ENCODE measurements around the gene FAM200C. TPM values are rescaled to one million over a fixed set of nuclear protein-coding genes. Genes with fewer than 3 reads are reported as not detected.

FAM200C gene
- total and polyA plus RNA-seq, 9 of the 15 experiments (the other 6 are each of a cell fraction or from before 2014, with no cell fraction given): 1.3 to 7.0 (median 1.8) TPM

GRCh38 chr5:160427607-160428006 lies 27.8 kb upstream of the FAM200C start (continued):
- TF ChIP-seq MGA (IDR thresholded peaks at IDR 0.05): no peak
- no peak for TF ChIP-seq MYNN (IDR thresholded peaks at IDR 0.05)
- no peak for TF ChIP-seq MYNN (CRISPR knock-in tag; IDR thresholded peaks at IDR 0.05)
- TF ChIP-seq ARHGAP35 (IDR thresholded peaks at IDR 0.05; ENCODE audit: partially characterized antibody): no peak
- TF ChIP-seq ZNF384 (IDR thresholded peaks at IDR 0.05; ENCODE audit: low read depth, low read length): no peak
- no peak for TF ChIP-seq NR0B1 (IDR thresholded peaks at IDR 0.05; ENCODE audit: partially characterized antibody)
- no peak for TF ChIP-seq ZNF668 (CRISPR knock-in tag; IDR thresholded peaks at IDR 0.05)
- no peak for TF ChIP-seq JUN (IDR thresholded peaks at IDR 0.05; ENCODE audit: borderline replicate concordance, low read depth, low read length)
- TF ChIP-seq JUN (CRISPR knock-in tag; IDR thresholded peaks at IDR 0.05; ENCODE audit: borderline replicate concordance): no peak
- no peak for TF ChIP-seq TSHZ1 (CRISPR knock-in tag; IDR thresholded peaks at IDR 0.05)
- TF ChIP-seq ZNF431 (CRISPR knock-in tag; IDR thresholded peaks at IDR 0.05): no peak
- no peak for TF ChIP-seq CREB3 (tag; conservative IDR thresholded peaks at IDR 0.05; ENCODE audit: low read depth)

All from K562 (cell line).